Astrocyte (in vitro differentiated cells and primary cell): ENCODE results near the gene RAD51B. TPM values are rescaled to one million over a fixed set of nuclear protein-coding genes. Genes with fewer than 3 reads are reported as not detected.

Experiments used
- DNase-seq: peaks from one replicate; pipeline ENCODE4 v3.0.0-alpha.2; 2010; ENCODE audit warnings: low read depth
- FAIRE-seq: peaks from 2 replicates; lab custom pipeline; 2011; peaks lifted over from hg19 to GRCh38; lab: Jason Lieb, UNC
- H2AFZ ChIP-seq: 2 replicates; pipeline ENCODE4 v1.6.0; 2012; ENCODE audit warnings: low read depth, low read length, inconsistent platforms
- H3K27ac ChIP-seq: 2 replicates; pipeline ENCODE4 v1.5.1; 2011; ENCODE audit warnings: low read depth, low read length, inconsistent platforms
- H3K27me3 ChIP-seq: 2 replicates; pipeline ENCODE4 v1.6.0; 2011; ENCODE audit warnings: low read length, inconsistent platforms; ENCODE audit not compliant: insufficient read depth
- H3K36me3 ChIP-seq: 2 replicates; pipeline ENCODE4 v1.5.1; 2011; ENCODE audit warnings: low read length, inconsistent platforms; ENCODE audit not compliant: insufficient read depth
- H3K4me1 ChIP-seq: 2 replicates; pipeline ENCODE4 v1.5.1; 2011; ENCODE audit warnings: low read length, inconsistent platforms; ENCODE audit not compliant: insufficient read depth
- H3K4me2 ChIP-seq: 2 replicates; pipeline ENCODE4 v1.6.0; 2012; ENCODE audit warnings: low read length, inconsistent platforms
- H3K4me3 ChIP-seq: 2 replicates; pipeline ENCODE4 v1.5.1; 2011; ENCODE audit warnings: low read depth, mild to moderate bottlenecking, low read length, inconsistent platforms; ENCODE audit not compliant: insufficient read depth
- H3K79me2 ChIP-seq: 2 replicates; pipeline ENCODE4 v1.6.0; 2012; ENCODE audit warnings: mild to moderate bottlenecking, low read length, inconsistent platforms; ENCODE audit not compliant: insufficient read depth
- H3K9ac ChIP-seq: 2 replicates; pipeline ENCODE4 v1.6.0; 2012; ENCODE audit warnings: mild to moderate bottlenecking, low read length, inconsistent platforms
- H3K9me3 ChIP-seq: 2 replicates; pipeline ENCODE4 v1.5.1; 2012; ENCODE audit warnings: low read depth, mild to moderate bottlenecking, low read length, inconsistent platforms; ENCODE audit not compliant: insufficient read depth
- H4K20me1 ChIP-seq: 2 replicates; pipeline ENCODE4 v1.6.0; 2012; ENCODE audit warnings: low read length, inconsistent platforms; ENCODE audit not compliant: insufficient read depth
- H3K27ac Mint-ChIP-seq: one replicate; pipeline ENCODE4 v1.8.0; 2021; ENCODE audit warnings: mild to moderate bottlenecking, mixed read lengths; ENCODE audit not compliant: unreplicated experiment
- H3K27me3 Mint-ChIP-seq: one replicate; pipeline ENCODE4 v1.8.0; 2021; ENCODE audit warnings: low read depth, mixed read lengths; ENCODE audit not compliant: unreplicated experiment
- H3K36me3 Mint-ChIP-seq: one replicate; pipeline ENCODE4 v1.8.0; 2021; ENCODE audit warnings: low read depth, mixed read lengths; ENCODE audit not compliant: unreplicated experiment
- H3K4me1 Mint-ChIP-seq: one replicate; pipeline ENCODE4 v1.8.0; 2021; ENCODE audit warnings: low read depth, mixed read lengths; ENCODE audit not compliant: unreplicated experiment
- H3K4me3 Mint-ChIP-seq: one replicate; pipeline ENCODE4 v1.8.0; 2021; ENCODE audit warnings: mild to moderate bottlenecking, moderate library complexity, mixed read lengths; ENCODE audit not compliant: unreplicated experiment
- H3K9me3 Mint-ChIP-seq: one replicate; pipeline ENCODE4 v1.8.0; 2021; ENCODE audit warnings: mild to moderate bottlenecking, mixed read lengths; ENCODE audit not compliant: unreplicated experiment
- EZH2 ChIP-seq: IDR thresholded peaks from 2 replicates; pipeline ENCODE4 v1.6.1; 2012; ENCODE audit warnings: mild to moderate bottlenecking, low read length, inconsistent platforms; ENCODE audit not compliant: insufficient read depth
- total RNA-seq: library from RNA; stranded (reverse); gene quantifications from 2 replicates; pipeline ENCODE4 v1.2.1, GENCODE V29; 2021
- TF ChIP-seq, protein P1 (sequence below): IDR thresholded peaks from 2 replicates; pipeline ENCODE4 v1.5.1; 2011; ENCODE audit warnings: low read depth, mild to moderate bottlenecking, inconsistent platforms, low read length, moderate library complexity; ENCODE audit not compliant: insufficient read depth

RAD51B gene
- total RNA-seq, 1 donor from 2014 or later, result 10.8 TPM

- Histone ChIP-seq H4K20me1 (no peaks in the 10 kb centered on the region), H3K27ac (no peak overlapping the region), H3K4me1 (no peaks in the 10 kb centered on the region), H2AFZ (no peak overlapping the region), H3K36me3 (no peaks in the 10 kb centered on the region), H3K4me3 (no peak overlapping the region), H3K9me3 (no peaks in the 10 kb centered on the region), H3K4me2 (no peak overlapping the region), H3K79me2 (no peaks in the 10 kb centered on the region), H3K9ac (no peak overlapping the region), H3K27me3 (no peaks in the 10 kb centered on the region)
- Mint-ChIP-seq H3K9me3 (no peaks in the 10 kb centered on the region), H3K4me1 (peaks cover 35% of the 10 kb centered on the region), H3K27me3 (no peaks in the 10 kb centered on the region), H3K36me3 (no peaks in the 10 kb centered on the region), H3K27ac (no peak overlapping the region), H3K4me3 (no peak overlapping the region)
- DNase-seq, result peak; percentile 60
- TF ChIP-seq, protein P1, sequence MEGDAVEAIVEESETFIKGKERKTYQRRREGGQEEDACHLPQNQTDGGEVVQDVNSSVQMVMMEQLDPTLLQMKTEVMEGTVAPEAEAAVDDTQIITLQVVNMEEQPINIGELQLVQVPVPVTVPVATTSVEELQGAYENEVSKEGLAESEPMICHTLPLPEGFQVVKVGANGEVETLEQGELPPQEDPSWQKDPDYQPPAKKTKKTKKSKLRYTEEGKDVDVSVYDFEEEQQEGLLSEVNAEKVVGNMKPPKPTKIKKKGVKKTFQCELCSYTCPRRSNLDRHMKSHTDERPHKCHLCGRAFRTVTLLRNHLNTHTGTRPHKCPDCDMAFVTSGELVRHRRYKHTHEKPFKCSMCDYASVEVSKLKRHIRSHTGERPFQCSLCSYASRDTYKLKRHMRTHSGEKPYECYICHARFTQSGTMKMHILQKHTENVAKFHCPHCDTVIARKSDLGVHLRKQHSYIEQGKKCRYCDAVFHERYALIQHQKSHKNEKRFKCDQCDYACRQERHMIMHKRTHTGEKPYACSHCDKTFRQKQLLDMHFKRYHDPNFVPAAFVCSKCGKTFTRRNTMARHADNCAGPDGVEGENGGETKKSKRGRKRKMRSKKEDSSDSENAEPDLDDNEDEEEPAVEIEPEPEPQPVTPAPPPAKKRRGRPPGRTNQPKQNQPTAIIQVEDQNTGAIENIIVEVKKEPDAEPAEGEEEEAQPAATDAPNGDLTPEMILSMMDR, result no peak
- TF ChIP-seq EZH2, result no peak
- FAIRE-seq, result peak; percentile 9
Observed at GRCh38 chr14:68405961-68406360, 586.4 kb downstream of the RAD51B start.

GRCh38 chr14:68407285-68407684, 587.7 kb downstream of the RAD51B start:
- Mint-ChIP-seq H3K36me3 (no peaks in the 10 kb centered on the region), H3K4me1 (peaks cover 24% of the 10 kb centered on the region), H3K9me3 (no peaks in the 10 kb centered on the region), H3K27me3 (no peaks in the 10 kb centered on the region), H3K4me3 (no peak overlapping the region), H3K27ac (no peak overlapping the region)
- Histone ChIP-seq H3K4me2 (no peak overlapping the region), H3K36me3 (no peaks in the 10 kb centered on the region), H3K4me3 (no peak overlapping the region), H3K27me3 (no peaks in the 10 kb centered on the region), H3K27ac (no peak overlapping the region), H2AFZ (no peak overlapping the region), H3K79me2 (no peaks in the 10 kb centered on the region), H3K9ac (no peak overlapping the region), H3K9me3 (no peaks in the 10 kb centered on the region), H3K4me1 (peaks cover 2% of the 10 kb centered on the region), H4K20me1 (no peaks in the 10 kb centered on the region)
- TF ChIP-seq, protein P1, result no peak
- no peak for TF ChIP-seq EZH2
- DNase-seq (no peak), FAIRE-seq (no peak)

GRCh38 chr14:68407825-68408224, 588.2 kb downstream of the RAD51B start:
- H3K36me3 Mint-ChIP-seq, result no peaks in the 10 kb centered on the region
- no peak overlapping the region for H3K4me2 ChIP-seq
- H3K4me3 ChIP-seq, result no peak overlapping the region
- H3K27me3 Mint-ChIP-seq, result no peaks in the 10 kb centered on the region
- H3K4me1 Mint-ChIP-seq, result peaks cover 27% of the 10 kb centered on the region
- no peaks in the 10 kb centered on the region for H3K27me3 ChIP-seq
- H3K9ac ChIP-seq, result no peak overlapping the region
- no peaks in the 10 kb centered on the region for H3K9me3 ChIP-seq
- no peak overlapping the region for H3K27ac ChIP-seq
- H3K4me1 ChIP-seq, result peaks cover 5% of the 10 kb centered on the region
- FAIRE-seq, result no peak
- no peak for DNase-seq
- H2AFZ ChIP-seq, result no peak overlapping the region
- no peak overlapping the region for H3K27ac Mint-ChIP-seq
- H3K9me3 Mint-ChIP-seq, result no peaks in the 10 kb centered on the region
- H3K4me3 Mint-ChIP-seq, result no peak overlapping the region
- no peaks in the 10 kb centered on the region for H3K79me2 ChIP-seq
- TF ChIP-seq, protein P1, result no peak
- TF ChIP-seq EZH2, result no peak
- no peaks in the 10 kb centered on the region for H4K20me1 ChIP-seq
- H3K36me3 ChIP-seq, result no peaks in the 10 kb centered on the region
